Stomach (tissue), 9 donors: ENCODE data around the gene SIK2. TPM values are rescaled to one million over a fixed set of nuclear protein-coding genes. Genes with fewer than 3 reads are reported as not detected.
A peak's percentile ranks its signal among the peaks of the same experiment; 100 is the strongest.

Source experiments
- DNase-seq, 2 donors: peaks; one replicate each; pipeline versions ENCODE4 v3.0.0 to v3.0.0-alpha.2; 2013 to 2019
- H3K27ac ChIP-seq, 5 donors: fragments of 200-600 bp in 4 of 5; sonication (generic) in 4 of 5; one replicate each; pipeline ENCODE4 v1.5.1; 2013 to 2019; ENCODE audit warnings: mild to moderate bottlenecking in 1 of 5, moderate library complexity in 1 of 5
- H3K27me3 ChIP-seq, 3 donors: fragments of 200-600 bp; sonication (generic); one replicate each; pipeline ENCODE4 v1.5.1; 2017 to 2019; ENCODE audit warnings: mixed run types in 1 of 3
- H3K36me3 ChIP-seq, 4 donors: fragments of 200-600 bp; sonication (generic); 1 replicate in 3 of 4; 2 replicates in 1 of 4; pipeline ENCODE4 v1.5.1; 2016 to 2019
- H3K4me1 ChIP-seq, 4 donors: fragments of 200-600 bp; sonication (generic); one replicate each; pipeline ENCODE4 v1.5.1; 2016 to 2019
- H3K4me3 ChIP-seq, 4 donors: fragments of 200-600 bp; sonication (generic) in 3 of 4; one replicate each; pipeline ENCODE4 v1.5.1; 2016 to 2019; ENCODE audit warnings: mild to moderate bottlenecking in 1 of 4
- H3K9me3 ChIP-seq, 4 donors: fragments of 200-600 bp; sonication (generic); one replicate each; pipeline ENCODE4 v1.5.1; 2016 to 2019
- EP300 ChIP-seq: sonication (generic); formaldehyde crosslinking; IDR thresholded peaks from one replicate; pipeline ENCODE4 v1.6.1; 2017; ENCODE audit warnings: antibody characterized with exemption
- POLR2A ChIP-seq, 4 donors: fragments of 450-650 bp; IDR thresholded peaks; one replicate each; pipeline ENCODE4 v1.6.1; 2016; ENCODE audit warnings: antibody characterized with exemption in 4 of 4, control low read depth in 2 of 4, mild to moderate bottlenecking in 1 of 4, moderate library complexity in 1 of 4
- POLR2AphosphoS5 ChIP-seq, 3 donors: sonication (generic); formaldehyde crosslinking; IDR thresholded peaks; one replicate each; pipeline ENCODE4 v1.6.1; 2016; ENCODE audit warnings: antibody characterized with exemption in 3 of 3
- WGBS, 5 donors: extraction: QIAGEN DNeasy Blood & Tissue Kit in 3 of 5; methylation state at CpG; one replicate each; pipeline versions ENCODE4 v1.1.5 to v1.1.7; 2013 to 2018; 5-methylcytosine and 5-hydroxymethylcytosine counted together
- intact Hi-C: fragments of 100-400 bp; cut with DNase I; formaldehyde crosslinking; loops from one replicate; pipeline ENCODE4 v1.15.1; 2023; ENCODE audit warnings: low total_unique reads
- polyA plus RNA-seq, 3 donors: library from polyadenylated mRNA; stranded (reverse); fragments of 200-250 nt; gene quantifications; one replicate each; pipeline ENCODE4 v1.2.3, GENCODE V29; 2013
- total RNA-seq, 5 donors: library from RNA; depleted of rRNA; stranded (reverse); fragments of >200 nt; gene quantifications; one replicate each; pipeline versions ENCODE4 v1.1.0 to v1.2.3, GENCODE V29; 2014 to 2016
- TF ChIP-seq, protein P1 (sequence below), 7 experiments: fragments of 450-650 bp in 4 of 7; fragments of 200-600 bp in 3 of 7; sonication (generic) in 3 of 7; IDR thresholded peaks; one replicate each; pipeline ENCODE4 v1.5.1; 2016 to 2019; ENCODE audit warnings: antibody characterized with exemption in 7 of 7, control low read depth in 2 of 7, mild to moderate bottlenecking in 1 of 7
- donor health status: healthy with polysubstance abuse.
- donor health status: Bipolar disorder and iron deficiency.
- donor health status: healthy.

The SIK2 gene
- total and polyA plus RNA-seq, 8 donors = 5.5 to 86.9 (median 18.4) TPM

DNA sequence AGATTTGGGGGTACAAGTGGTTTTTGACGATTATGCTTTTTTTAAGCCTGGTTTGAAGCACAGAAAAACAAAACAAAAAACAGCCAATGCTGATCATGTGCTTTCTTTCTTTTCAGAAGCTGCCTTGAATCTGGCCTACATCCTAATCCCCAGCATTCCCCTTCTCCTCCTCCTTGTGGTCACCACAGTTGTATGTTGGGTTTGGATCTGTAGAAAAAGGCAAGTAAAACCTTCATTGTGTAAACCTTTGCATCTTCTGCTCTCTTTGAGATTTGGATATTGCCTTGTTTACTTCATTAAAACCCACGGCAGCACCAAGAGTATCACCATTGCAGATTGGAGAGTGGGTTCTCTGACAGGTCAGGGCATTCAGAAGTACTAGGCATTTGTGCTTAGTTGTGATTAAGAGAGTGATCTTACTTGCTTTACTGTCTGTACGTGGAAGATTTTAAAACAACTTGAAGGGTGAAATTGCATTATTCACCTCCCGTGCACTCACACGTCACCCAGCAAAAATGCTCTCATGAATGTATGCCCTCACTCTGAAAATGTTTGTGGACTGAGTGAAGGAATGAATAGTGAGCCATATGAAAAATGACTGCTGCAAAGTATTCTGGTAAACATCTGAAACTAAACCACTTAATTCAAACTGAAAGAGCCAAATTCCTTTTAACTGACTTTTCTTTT, 44.7 kb upstream of the SIK2 start:
- intact Hi-C loops = no loop called here
- peaks cover 0 to 11% (median 4%) of the 10 kb centered on the region in 4 donors for H3K4me1 ChIP-seq
- H3K9me3 ChIP-seq = peaks cover 0 to 7% (median 0%) of the 10 kb centered on the region in 4 donors
- no peak overlapping the region for H3K4me3 ChIP-seq
- H3K27me3 ChIP-seq = no peaks in the 10 kb centered on the region
- 60 to 75% (median 74%) methylated on average over 5 of the region's 5 CpGs for WGBS, 5 donors
- no peak for TF ChIP-seq EP300
- TF ChIP-seq POLR2AphosphoS5 (IDR thresholded peaks at IDR 0.05) = peak in 2 of 3 donors; percentile 35 to 43
- no peak for TF ChIP-seq POLR2A (IDR thresholded peaks at IDR 0.05)
- peaks cover 0 to 40% (median 3%) of the 10 kb centered on the region in 4 donors for H3K36me3 ChIP-seq
- DNase-seq = peak in 1 of 2 donors; percentile 50
- peak overlapping the region in 4 of 5 donors; percentile 36 to 68 (median 59) for H3K27ac ChIP-seq

DNA sequence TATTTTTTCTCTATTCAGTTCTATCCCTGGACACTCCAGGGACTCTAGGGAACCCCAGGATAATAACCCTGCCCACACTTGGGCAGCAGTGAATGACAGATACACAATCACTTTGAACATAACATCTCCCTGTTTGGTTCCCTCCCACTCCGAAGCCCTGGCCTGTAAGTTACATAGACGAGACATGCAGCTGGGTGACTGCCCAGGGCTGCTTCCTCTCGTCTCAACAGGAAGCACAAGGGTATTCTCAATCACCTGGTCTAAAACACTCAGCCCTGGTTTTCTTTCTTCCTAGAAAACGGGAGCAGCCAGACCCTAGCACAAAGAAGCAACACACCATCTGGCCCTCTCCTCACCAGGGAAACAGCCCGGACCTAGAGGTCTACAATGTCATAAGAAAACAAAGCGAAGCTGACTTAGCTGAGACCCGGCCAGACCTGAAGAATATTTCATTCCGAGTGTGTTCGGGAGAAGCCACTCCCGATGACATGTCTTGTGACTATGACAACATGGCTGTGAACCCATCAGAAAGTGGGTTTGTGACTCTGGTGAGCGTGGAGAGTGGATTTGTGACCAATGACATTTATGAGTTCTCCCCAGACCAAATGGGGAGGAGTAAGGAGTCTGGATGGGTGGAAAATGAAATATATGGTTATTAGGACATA, 42.3 kb upstream of the SIK2 start:
- TF ChIP-seq, protein P1, sequence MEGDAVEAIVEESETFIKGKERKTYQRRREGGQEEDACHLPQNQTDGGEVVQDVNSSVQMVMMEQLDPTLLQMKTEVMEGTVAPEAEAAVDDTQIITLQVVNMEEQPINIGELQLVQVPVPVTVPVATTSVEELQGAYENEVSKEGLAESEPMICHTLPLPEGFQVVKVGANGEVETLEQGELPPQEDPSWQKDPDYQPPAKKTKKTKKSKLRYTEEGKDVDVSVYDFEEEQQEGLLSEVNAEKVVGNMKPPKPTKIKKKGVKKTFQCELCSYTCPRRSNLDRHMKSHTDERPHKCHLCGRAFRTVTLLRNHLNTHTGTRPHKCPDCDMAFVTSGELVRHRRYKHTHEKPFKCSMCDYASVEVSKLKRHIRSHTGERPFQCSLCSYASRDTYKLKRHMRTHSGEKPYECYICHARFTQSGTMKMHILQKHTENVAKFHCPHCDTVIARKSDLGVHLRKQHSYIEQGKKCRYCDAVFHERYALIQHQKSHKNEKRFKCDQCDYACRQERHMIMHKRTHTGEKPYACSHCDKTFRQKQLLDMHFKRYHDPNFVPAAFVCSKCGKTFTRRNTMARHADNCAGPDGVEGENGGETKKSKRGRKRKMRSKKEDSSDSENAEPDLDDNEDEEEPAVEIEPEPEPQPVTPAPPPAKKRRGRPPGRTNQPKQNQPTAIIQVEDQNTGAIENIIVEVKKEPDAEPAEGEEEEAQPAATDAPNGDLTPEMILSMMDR (IDR thresholded peaks at IDR 0.05) = no peak
- TF ChIP-seq POLR2A (IDR thresholded peaks at IDR 0.05) (no peak), POLR2AphosphoS5 (IDR thresholded peaks at IDR 0.05) (no peak)
- Histone ChIP-seq H3K36me3 (peaks cover 0 to 48% (median 3%) of the 10 kb centered on the region in 4 donors), H3K9me3 (peaks cover 0 to 7% (median 0%) of the 10 kb centered on the region in 4 donors), H3K4me3 (no peak overlapping the region), H3K27ac (peak overlapping the region in 2 of 5 donors; percentile 10 to 49), H3K27me3 (no peaks in the 10 kb centered on the region), H3K4me1 (peaks cover 0 to 11% (median 4%) of the 10 kb centered on the region in 4 donors)
- intact Hi-C loops = loop anchor here (10.0 kb wide), 1 partner anchor 285 kb away; no protein-coding TSS in a partner anchor
- DNase-seq = no peak
- 77 to 85% (median 82%) methylated on average over 11 of the region's 11 CpGs for WGBS, 5 donors

DNA sequence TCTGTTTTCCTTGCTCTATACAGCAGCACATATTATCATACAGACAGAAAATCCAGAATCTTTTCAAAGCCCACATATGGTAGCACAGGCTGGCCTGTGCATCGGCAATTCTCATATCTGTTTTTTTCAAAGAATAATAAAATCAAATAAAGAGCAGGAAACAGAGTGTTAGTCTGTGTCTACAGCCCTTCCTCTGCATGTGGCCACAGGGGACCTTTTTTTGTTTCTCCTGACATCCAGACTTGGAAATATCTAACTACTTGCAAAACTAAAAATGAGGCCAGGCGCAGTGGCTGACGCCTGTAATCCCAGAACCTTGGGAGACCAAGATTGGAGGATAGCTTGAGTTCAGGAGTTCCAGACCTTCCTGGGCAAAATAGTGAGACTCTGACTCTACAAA, 41.4 kb upstream of the SIK2 start:
- H3K27ac ChIP-seq = no peak overlapping the region
- peaks cover 0 to 11% (median 4%) of the 10 kb centered on the region in 4 donors for H3K4me1 ChIP-seq
- peaks cover 0 to 41% (median 3%) of the 10 kb centered on the region in 4 donors for H3K36me3 ChIP-seq
- intact Hi-C loops = loop anchor here (10.0 kb wide), 1 partner anchor 284 kb away; no protein-coding TSS in a partner anchor
- TF ChIP-seq POLR2A (IDR thresholded peaks at IDR 0.05) = no peak
- TF ChIP-seq EP300 = no peak
- TF ChIP-seq, protein P1 (IDR thresholded peaks at IDR 0.05) = no peak
- no peak for TF ChIP-seq POLR2AphosphoS5 (IDR thresholded peaks at IDR 0.05)
- no peaks in the 10 kb centered on the region for H3K27me3 ChIP-seq
- peaks cover 0 to 7% (median 0%) of the 10 kb centered on the region in 4 donors for H3K9me3 ChIP-seq
- 80 to 92% (median 89%) methylated on average over 3 of the region's 3 CpGs for WGBS, 5 donors
- DNase-seq = no peak
- H3K4me3 ChIP-seq = no peak overlapping the region

DNA sequence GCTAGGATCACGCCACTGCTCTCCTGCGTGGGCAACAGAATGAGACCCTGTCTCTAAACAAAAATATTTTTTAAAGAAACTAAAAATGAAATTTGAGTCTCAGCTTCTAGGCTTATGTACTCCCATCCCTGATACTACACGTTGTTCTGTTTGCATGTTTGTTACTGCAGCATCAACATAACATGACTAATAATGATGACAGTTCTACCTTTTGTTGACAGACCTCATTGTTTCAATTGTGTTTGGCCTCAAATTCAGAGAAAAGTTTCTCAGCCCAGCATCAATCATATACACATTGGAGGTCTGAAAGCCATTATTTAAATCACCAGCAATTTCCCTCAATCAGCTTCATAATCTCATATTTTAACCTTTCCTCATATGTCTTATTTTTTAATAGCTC, 40.9 kb upstream of the SIK2 start:
- TF ChIP-seq EP300 (no peak), POLR2A (IDR thresholded peaks at IDR 0.05) (no peak)
- TF ChIP-seq, protein P1 (IDR thresholded peaks at IDR 0.05) = no peak
- DNase-seq = no peak
- Histone ChIP-seq H3K27ac (no peak overlapping the region), H3K27me3 (no peaks in the 10 kb centered on the region), H3K9me3 (peaks cover 0 to 2% (median 0%) of the 10 kb centered on the region in 4 donors), H3K4me3 (no peak overlapping the region), H3K4me1 (peaks cover 0 to 11% (median 4%) of the 10 kb centered on the region in 4 donors), H3K36me3 (peaks cover 0 to 36% (median 3%) of the 10 kb centered on the region in 4 donors)
- 79 to 91% (median 81%) methylated on average over 3 of the region's 3 CpGs for WGBS, 5 donors
- intact Hi-C loops = loop anchor here (10.0 kb wide), 1 partner anchor 283 kb away; no protein-coding TSS in a partner anchor
